HEK293 (cell line): ENCODE results near the gene COQ8B.

Experiments
- CTCF ChIA-PET: fragments of 350-600 bp; formaldehyde crosslinking; extraction: SDS; loops from one replicate; lab custom pipeline; 2021; ENCODE audit warnings: antibody characterized with exemption; lab: Yijun Ruan, JAX
- POLR2A ChIA-PET: fragments of 300-600 bp; formaldehyde crosslinking; extraction: SDS; loops from one replicate; lab custom pipeline; 2020; ENCODE audit warnings: antibody characterized with exemption, inconsistent platforms; lab: Yijun Ruan, JAX
- H3K27ac ChIP-seq: fragments of 200-500 bp; sonication (Bioruptor generic); 2 replicates; pipeline ENCODE4 v1.5.1; 2014; ENCODE audit warnings: low read depth, low read length, control low read depth, inconsistent platforms; ENCODE audit errors: extremely low read depth
- H3K36me3 ChIP-seq, 2 experiments: fragments of 200-500 bp in 1 of 2; sonication (Bioruptor generic) in 1 of 2; 1 replicate in 1 of 2; 2 replicates in 1 of 2; pipeline ENCODE4 v1.5.1; 2014 to 2017; ENCODE audit warnings: inconsistent platforms in 2 of 2, low read length in 2 of 2; ENCODE audit not compliant: control insufficient read depth in 2 of 2, insufficient read depth in 1 of 2
- H3K4me1 ChIP-seq: fragments of 200-500 bp; sonication (Bioruptor generic); 2 replicates; pipeline ENCODE4 v1.5.1; 2014; ENCODE audit warnings: mild to moderate bottlenecking, low read length, inconsistent platforms; ENCODE audit not compliant: control insufficient read depth, insufficient read depth
- H3K4me3 ChIP-seq: 2 replicates; pipeline ENCODE4 v1.5.1; 2011; ENCODE audit warnings: low read depth, mild to moderate bottlenecking, control low read depth, low read length, moderate library complexity
- H3K9me3 ChIP-seq: fragments of 200-500 bp; sonication (Bioruptor generic); 2 replicates; pipeline ENCODE4 v1.5.1; 2014; ENCODE audit warnings: low read depth, low read length, inconsistent platforms; ENCODE audit not compliant: control insufficient read depth, insufficient read depth
- FEZF1 ChIP-seq: fragments of 450-650 bp; formaldehyde crosslinking; IDR thresholded peaks from 2 replicates; pipeline ENCODE4 v1.5.1; 2016; ENCODE audit warnings: missing biosample characterization, missing genetic modification characterization
- HOXA7 ChIP-seq: sonication (generic); formaldehyde crosslinking; IDR thresholded peaks from 2 replicates; pipeline ENCODE4 v1.8.1; 2022; ENCODE audit warnings: missing genetic modification reagents, borderline replicate concordance
- KLF1 ChIP-seq: fragments of 450-650 bp; formaldehyde crosslinking; IDR thresholded peaks from 2 replicates; pipeline ENCODE4 v1.5.1; 2016; ENCODE audit warnings: missing biosample characterization, missing genetic modification characterization
- SCRT2 ChIP-seq: fragments of 450-650 bp; formaldehyde crosslinking; IDR thresholded peaks from 2 replicates; pipeline ENCODE4 v1.5.1; 2016; ENCODE audit warnings: missing biosample characterization, missing genetic modification characterization
- ZBTB7A ChIP-seq: fragments of 450-650 bp; formaldehyde crosslinking; IDR thresholded peaks from 2 replicates; pipeline ENCODE4 v1.5.1; 2016; ENCODE audit warnings: low read depth, missing biosample characterization, missing genetic modification characterization
- ZFP41 ChIP-seq: fragments of 450-650 bp; formaldehyde crosslinking; IDR thresholded peaks from 2 replicates; pipeline ENCODE4 v1.5.1; 2016; ENCODE audit warnings: missing biosample characterization, missing genetic modification characterization, borderline replicate concordance
- ZNF121 ChIP-seq: fragments of 450-650 bp; formaldehyde crosslinking; IDR thresholded peaks from 2 replicates; pipeline ENCODE4 v1.5.1; 2016; ENCODE audit warnings: missing biosample characterization, missing genetic modification characterization
- ZNF19 ChIP-seq: fragments of 450-650 bp; formaldehyde crosslinking; IDR thresholded peaks from 2 replicates; pipeline ENCODE4; 2016; ENCODE audit warnings: missing biosample characterization, missing genetic modification characterization, low read depth
- ZNF211 ChIP-seq: fragments of 450-650 bp; formaldehyde crosslinking; IDR thresholded peaks from 2 replicates; pipeline ENCODE4 v1.5.1; 2016; ENCODE audit warnings: low read depth, missing biosample characterization, missing genetic modification characterization
- ZNF221 ChIP-seq: fragments of 450-650 bp; formaldehyde crosslinking; IDR thresholded peaks from 2 replicates; pipeline ENCODE4 v1.5.1; 2017; ENCODE audit warnings: missing biosample characterization, missing genetic modification characterization, borderline replicate concordance
- ZNF521 ChIP-seq: fragments of 450-650 bp; formaldehyde crosslinking; IDR thresholded peaks from 2 replicates; pipeline ENCODE4 v1.5.1; 2017; ENCODE audit warnings: missing biosample characterization, mild to moderate bottlenecking, missing genetic modification characterization
- ZNF558 ChIP-seq: fragments of 450-650 bp; formaldehyde crosslinking; IDR thresholded peaks from 2 replicates; pipeline ENCODE4 v1.5.1; 2016; ENCODE audit warnings: missing biosample characterization, missing genetic modification characterization

COQ8B gene

DNA sequence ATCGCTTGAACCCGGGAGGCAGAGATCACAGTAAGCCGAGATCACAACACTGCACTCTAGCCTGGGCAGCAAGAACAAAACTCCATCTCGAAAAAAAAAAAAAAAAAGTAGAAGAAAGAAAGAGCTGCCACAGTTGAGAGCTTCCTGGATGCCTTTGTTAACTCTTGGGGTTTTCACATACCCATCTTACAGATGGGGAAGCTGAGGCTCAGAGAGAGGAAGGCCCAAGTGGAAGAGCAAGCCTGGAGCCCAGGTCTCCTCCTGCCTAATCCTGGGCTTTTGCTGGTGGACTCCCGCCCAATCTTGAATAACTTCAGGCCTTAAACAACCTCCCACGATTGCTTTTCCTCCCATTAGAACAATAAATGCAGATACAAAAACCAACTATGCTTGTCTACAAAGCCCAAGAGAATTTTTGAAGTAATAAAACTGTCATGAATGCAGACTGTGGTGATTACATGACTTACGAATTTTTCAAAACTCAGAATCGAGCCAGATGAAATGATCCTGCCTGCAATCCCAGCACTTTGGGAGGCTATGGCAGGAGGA, 73.9 kb downstream of the COQ8B start:
- Histone ChIP-seq H3K27ac (no peak overlapping the region), H3K4me3 (no peak overlapping the region), H3K4me1 (peaks cover 21% of the 10 kb centered on the region), H3K9me3 (peaks cover 4% of the 10 kb centered on the region), H3K36me3 (no peaks in the 10 kb centered on the region; a peak in 1 of 3 replicates)
- CTCF ChIA-PET, result interaction anchor here (0.7 to 5.5 kb wide), 5 partner anchors 8 to 337 kb away, joined by 3 to 174 read pairs (median 3); no protein-coding TSS in a partner anchor
- POLR2A ChIA-PET, result interaction anchor here (0.7 to 1.5 kb wide), 2 partner anchors 39 to 74 kb away, joined by 3 to 5 read pairs; no protein-coding TSS in a partner anchor
- TF ChIP-seq ZBTB7A (tag by site-specific recombination) (0 out of 2 replicates have a peak, but pooled peaks have one; percentile 18), ZNF19 (tag by site-specific recombination) (no peak)

DNA sequence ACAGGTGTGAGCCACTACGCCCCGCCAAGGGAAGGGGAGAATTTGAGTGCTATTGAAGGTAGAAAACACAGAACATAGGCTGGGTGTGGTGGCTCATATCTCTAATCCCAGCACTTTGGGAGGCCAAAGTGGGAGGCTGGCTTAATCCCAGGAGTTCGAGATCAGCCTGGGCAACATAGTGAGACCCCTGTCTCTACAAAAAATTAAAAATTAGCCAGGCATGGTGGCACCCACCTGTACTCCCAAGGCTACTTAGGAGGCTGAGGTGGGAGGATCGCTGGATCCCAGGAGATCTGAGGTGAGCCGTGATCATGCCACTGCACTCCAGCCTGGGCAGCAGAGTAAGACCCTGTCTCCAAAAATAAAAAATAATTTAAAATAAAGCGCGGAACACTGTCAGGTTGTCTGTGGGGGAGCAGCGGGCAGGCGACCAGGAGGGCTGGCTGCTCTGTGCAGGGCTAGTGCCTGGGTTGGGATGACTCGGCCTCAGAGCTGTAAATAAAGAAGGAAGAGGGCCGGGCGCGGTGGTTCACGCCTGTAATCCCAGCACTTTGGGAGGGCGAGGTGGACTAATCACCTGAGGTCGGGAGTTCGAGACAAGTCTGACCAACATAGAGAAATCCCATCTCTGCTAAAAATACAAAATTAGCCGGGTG, 74.5 kb downstream of the COQ8B start:
- Histone ChIP-seq H3K4me3 (no peak overlapping the region), H3K9me3 (peaks cover 4% of the 10 kb centered on the region), H3K4me1 (peaks cover 21% of the 10 kb centered on the region), H3K27ac (no peak overlapping the region), H3K36me3 (no peaks in the 10 kb centered on the region; a peak in 1 of 3 replicates)
- CTCF ChIA-PET, result interaction anchor here (0.8 to 5.5 kb wide), 4 partner anchors 7 to 337 kb away, joined by 3 to 174 read pairs (median 4); no protein-coding TSS in a partner anchor
- POLR2A ChIA-PET, result interaction anchor here (0.5 to 0.7 kb wide), 2 partner anchors 75 to 620 kb away, joined by 4 to 5 read pairs; no protein-coding TSS in a partner anchor
- no peak for TF ChIP-seq ZNF221
- no peak for TF ChIP-seq ZNF211 (tag by site-specific recombination)
- no peak for TF ChIP-seq ZNF521 (tag by site-specific recombination)
- TF ChIP-seq ZNF121 (tag by site-specific recombination), result peak; percentile 99
- no peak for TF ChIP-seq FEZF1 (tag by site-specific recombination)
- no peak for TF ChIP-seq HOXA7
- TF ChIP-seq ZNF558 (tag by site-specific recombination), result no peak
- 0 out of 2 replicates have a peak, but pooled peaks have one; percentile 20 for TF ChIP-seq KLF1 (tag by site-specific recombination)
- TF ChIP-seq SCRT2, result no peak
- TF ChIP-seq ZFP41 (tag by site-specific recombination), result no peak
